COLO829 (cell line): ENCODE data around the gene ANKRD62.
"Not testable (repeated sequence)": the region's sequence is repeated elsewhere in the genome, so short reads cannot be mapped to it uniquely, and the experiment has no call there.

Experiments
- DNase-seq: peaks from one replicate; pipeline ENCODE4 v3.0.0; 2012; ENCODE audit warnings: low spot score

ANKRD62 gene

DNA sequence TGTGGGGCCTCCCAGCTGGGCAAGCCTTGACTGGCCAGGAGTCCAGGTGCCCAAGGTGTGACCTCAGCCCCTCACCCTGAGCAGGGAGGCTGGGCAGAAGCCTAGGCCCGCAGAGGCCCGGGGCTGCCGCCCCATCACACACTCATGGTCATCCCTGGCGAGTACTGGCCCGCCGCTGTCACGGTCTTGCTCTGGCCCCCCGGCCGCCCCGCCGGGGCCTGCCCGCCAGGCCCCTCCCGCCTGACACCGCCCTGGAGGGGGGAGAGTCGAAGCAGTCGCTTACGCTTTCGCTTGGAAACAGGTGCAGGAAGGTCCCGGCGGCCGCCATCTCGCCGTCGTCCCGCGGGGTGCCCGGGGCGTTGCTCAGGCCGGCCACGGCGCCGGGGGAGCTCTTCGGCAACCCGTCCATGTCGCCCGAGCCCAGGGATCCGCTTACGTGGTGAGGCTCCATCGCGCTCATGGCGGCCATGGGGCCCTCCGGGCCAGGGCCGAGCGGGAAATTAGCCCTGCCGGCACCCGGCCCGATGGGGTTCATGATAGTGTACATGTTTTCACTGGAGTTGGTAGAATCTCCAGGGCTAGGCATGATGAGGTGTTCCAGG lies 26.6 kb upstream of the ANKRD62 start:
- DNase-seq, result no peak

- no peak for DNase-seq
These were observed 26.0 kb upstream of the ANKRD62 start for GRCh38 chr18:12067671-12068070.

- DNase-seq, result not testable (repeated sequence)
These were observed 25.2 kb upstream of the ANKRD62 start for GRCh38 chr18:12068316-12068949.

DNA sequence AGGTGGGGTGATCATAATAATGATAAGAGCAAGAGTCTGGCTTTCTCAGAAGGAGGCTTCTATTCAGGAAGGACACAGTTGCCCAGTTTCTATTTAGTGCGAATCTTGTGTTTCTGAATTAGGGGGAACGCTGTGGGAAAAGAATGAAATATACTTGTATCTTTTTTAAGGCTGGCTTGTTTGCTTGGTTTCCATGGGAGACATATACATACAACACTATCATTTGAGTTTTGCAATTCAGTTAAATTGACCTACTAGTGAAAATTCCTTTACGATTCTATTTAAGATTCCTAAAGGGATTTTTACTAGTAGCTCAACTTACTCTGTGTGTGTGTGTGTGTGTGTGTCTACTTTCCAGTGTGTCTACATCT lies 24.7 kb upstream of the ANKRD62 start:
- no peak for DNase-seq

- DNase-seq, result not testable (repeated sequence)
These were observed 22.6 kb upstream of the ANKRD62 start for GRCh38 chr18:12071066-12071465.

- no peak for DNase-seq
These were observed 20.6 kb upstream of the ANKRD62 start for GRCh38 chr18:12072996-12073395.

DNA sequence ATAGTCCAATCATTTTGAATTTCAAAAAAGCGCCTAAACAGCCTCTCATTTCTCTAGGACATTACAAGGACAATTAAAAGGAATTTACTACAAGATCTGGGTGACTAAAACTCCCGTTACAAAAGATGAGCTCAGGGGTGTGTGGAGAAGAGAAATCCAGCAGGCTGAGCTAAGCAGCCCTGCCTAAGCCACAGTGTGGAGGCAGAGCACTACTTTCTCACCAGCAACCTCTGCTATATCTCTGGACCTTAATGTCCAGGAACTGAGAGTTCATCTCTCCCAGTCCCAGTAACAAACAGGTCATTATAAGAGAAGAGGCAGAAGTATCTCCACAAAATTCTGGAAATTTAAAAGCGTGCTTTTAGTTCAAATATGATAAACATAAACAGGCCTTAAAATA lies 18.9 kb upstream of the ANKRD62 start:
- DNase-seq, result no peak

- DNase-seq, result no peak
These were observed 17.1 kb upstream of the ANKRD62 start for GRCh38 chr18:12076424-12077140.

- not testable (repeated sequence) for DNase-seq
These were observed 15.6 kb upstream of the ANKRD62 start for GRCh38 chr18:12077994-12078393.

GRCh38 chr18:12079491-12080237 lies 14.0 kb upstream of the ANKRD62 start:
- DNase-seq, result peak; percentile 25

GRCh38 chr18:12085136-12085535 lies 8.5 kb upstream of the ANKRD62 start:
- no peak for DNase-seq

DNA sequence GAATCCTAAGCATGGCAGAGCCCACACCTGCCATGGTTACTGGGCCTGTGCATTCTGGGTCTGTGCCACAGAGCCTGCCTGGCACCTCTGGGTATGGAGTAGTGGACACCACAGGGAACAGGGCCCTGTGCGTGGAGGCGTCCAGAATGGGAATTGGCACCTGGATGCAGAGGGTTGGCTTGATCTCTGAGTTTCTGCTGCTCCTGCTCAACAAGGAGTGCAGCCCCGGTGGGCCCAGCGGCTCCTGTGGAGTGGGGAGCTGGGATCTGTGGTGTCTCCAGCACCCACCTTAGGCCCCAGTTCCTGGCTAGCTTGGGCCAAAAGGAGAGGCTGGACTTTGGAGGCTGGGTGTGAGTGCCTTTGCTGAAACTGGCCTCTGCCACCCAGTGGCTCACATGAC lies 7.9 kb upstream of the ANKRD62 start:
- no peak for DNase-seq

DNA sequence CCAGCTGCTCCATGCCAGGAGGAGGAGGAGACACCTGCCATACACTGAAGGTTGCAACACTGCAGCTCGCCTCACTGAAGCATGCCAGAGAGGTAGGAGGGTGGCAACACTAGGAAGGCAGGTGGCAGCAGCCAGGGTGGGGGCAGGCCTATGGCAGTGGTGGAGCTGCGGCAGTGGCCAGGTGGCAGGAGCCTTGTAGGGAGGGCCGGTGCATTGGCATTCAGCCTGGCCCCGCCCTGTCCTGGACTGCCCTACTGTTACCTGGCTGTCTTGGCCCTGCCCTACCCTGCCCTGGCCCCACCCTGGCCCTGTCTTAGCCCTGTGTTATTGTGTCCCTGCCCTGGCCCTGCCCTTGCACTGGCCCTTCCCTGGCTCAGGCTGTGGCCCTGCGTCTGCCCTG lies 7.4 kb upstream of the ANKRD62 start:
- DNase-seq, result no peak

GRCh38 chr18:12086677-12087470 lies 6.8 kb upstream of the ANKRD62 start:
- DNase-seq, result no peak

DNA sequence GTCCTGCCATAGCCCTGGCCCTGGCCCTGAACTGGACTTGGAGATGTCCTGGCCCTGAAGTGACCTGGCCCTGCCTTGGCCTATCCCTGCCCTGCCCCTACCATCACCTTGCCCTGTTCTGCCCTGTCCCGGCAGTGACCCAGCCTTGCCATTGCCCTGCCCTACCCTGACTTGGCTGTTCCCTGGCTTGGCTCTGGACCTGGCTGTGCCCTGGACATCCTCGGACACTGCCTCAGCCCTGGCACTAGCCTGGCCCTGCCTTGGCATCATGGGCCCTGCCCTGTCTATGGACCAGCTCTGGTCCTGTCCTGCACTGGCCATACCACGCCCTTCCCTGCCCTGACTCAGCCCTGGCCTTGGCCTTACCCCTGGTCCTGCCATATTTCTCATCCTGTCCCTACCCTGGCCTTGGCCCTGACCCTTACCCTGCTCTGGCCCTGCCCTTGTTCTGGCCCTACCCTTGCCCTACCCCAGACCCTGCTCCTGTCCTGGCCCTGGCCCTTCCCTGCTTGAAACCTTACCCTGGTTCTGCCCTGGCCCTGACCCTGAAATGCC lies 6.1 kb upstream of the ANKRD62 start:
- no peak for DNase-seq

GRCh38 chr18:12088096-12088495 lies 5.5 kb upstream of the ANKRD62 start:
- DNase-seq, result no peak

DNA sequence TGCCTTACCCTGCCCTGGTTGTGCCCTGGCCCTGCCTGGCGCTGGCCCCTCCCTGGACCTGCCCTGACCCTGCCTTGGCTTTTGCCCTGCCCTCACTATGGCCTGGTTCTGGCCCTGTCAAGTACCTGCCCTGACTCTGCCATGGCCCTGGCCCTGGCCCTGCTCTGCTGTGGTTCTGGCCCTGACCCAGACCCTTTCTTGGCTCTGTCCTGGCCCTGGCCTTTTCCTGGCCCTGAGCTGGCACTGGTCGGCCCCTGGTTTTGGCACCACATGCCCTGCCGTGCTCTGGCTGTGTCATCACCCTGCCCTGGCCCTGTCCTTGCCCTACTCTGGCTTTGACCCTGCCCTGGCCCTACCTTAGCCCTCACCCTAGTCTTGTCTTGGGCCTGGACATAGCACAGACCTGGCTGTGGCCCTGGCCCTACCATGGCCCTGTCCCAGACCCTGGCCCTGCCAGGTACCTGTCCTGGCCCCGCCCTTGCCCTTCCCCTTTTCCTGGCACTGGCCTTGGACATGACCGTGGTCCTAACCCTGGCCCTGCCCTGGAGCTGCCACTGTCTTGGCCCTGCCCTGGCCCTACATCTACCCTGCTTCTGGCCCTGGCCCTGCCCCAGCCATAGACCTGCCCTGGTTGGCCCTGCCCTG lies 4.8 kb upstream of the ANKRD62 start:
- DNase-seq, result no peak

DNA sequence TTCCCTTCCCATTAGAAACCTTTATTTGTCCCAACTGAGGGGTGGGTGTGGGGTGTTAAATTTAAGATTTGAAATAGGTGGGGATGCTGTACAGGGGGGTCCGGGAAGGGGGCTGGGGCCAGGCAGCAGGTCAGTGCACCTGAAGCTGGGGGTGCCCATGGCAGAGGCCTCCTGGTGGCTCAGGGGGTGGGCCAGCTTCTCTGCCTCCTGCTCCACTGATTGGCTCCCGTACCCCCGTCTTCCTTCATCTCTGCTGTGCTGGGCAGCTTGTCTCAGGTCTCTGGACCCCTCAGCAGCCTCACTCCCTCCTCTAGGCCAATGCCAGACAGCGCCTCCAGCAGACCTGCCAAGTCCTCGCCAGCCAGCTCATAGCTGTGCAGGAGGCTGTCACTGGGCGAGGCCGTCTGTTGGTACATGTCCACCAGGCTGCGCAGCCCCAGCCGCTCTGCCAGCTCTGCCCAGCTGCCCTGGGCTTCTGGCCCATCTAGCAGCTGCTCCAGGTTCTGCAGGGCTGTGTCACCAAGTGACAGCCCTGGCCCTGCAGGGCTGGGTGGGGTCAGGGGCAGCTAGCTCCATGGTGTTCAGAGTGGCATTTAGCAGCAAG lies 2.0 kb upstream of the ANKRD62 start:
- DNase-seq, result no peak

DNA sequence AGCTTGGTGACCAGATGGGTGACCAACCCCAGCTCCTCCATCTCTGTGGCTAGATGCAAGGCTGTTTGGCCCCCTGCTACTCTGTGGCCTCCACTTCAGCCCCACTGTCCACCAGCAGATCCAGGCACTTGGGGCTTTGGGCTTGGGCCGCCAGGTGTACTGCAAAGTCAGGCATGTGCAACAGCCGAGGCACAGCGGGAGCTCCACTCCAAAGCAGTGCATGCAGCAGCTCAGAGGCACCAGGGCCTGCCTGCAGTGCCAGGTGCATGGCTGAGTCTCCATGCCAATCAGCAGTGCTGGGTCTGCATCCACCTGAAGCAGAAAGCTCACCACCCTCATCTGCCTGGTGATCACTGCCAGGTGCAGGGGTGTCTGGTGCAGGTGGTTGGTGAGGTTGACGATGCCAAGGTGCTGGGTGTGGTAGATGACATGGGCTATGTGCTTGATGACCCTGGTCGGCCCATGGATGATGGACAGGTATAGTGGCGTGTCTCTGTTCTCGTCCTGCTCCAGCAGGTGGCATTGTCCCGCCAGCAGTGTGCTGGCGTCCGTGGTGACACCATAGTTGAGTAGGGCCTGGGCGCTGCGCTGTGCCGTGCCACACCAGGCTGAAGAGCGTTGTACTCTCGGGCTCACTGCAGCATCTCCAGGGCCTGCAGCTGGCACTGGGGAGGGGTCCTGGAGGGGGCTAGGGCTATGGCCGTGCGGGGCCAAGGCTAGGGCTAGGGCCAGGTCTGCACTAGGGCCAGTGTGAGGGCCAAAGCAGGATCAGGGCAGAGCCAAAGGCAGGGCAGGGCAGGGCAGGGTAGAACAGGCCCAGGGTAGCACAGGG lies 1.0 kb upstream of the ANKRD62 start:
- peak; percentile 13 for DNase-seq

DNA sequence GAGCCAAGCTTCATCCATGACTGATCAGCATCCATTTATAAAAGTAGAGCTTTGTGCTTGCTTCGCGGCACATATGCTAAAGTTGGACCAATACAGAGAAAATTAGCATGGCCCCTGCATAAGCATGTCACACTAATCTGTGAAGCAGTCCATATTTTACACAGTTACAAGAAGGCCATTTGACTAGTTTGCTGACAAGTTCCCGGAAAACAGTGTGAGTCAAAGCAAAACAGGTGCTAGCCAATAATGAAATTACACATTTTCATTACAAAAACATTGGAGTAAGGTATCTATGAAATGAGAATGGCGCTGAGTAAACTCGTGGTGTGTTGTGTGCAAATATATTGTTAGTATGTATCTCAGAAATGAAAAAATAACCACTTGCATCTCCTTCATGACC lies 4.7 kb downstream of the ANKRD62 start:
- DNase-seq, result no peak
